ENCODE results near the gene DDAH2. TPM values are rescaled to one million over a fixed set of nuclear protein-coding genes. Genes with fewer than 3 reads are reported as not detected.

Gene DDAH2
- total RNA-seq, 1 experiment from 2014 or later, result 68.2 TPM

- intact Hi-C loops (cut with micrococcal nuclease; ENCODE audit: unreplicated experiment), result no loop called here
- TF ChIP-seq CTCF (conservative IDR thresholded peaks at IDR 0.05; ENCODE audit: low read depth, low read length), result no peak
- TF ChIP-seq EZH2 (IDR thresholded peaks at IDR 0.05; ENCODE audit: borderline replicate concordance, low read depth, low read length, poor library complexity, severe bottlenecking), result no peak
- Histone ChIP-seq H3K9me3 (ENCODE audit: low read depth, low read length, poor library complexity, severe bottlenecking) (no peaks in the 10 kb centered on the region), H3K27me3 (replicated peaks; ENCODE audit: insufficient read depth, low read depth, low read length, poor library complexity) (no peaks in the 10 kb centered on the region), H3K36me3 (ENCODE audit: insufficient read depth, low read length, poor library complexity, severe bottlenecking) (no peaks in the 10 kb centered on the region), H3K4me1 (ENCODE audit: insufficient read depth, low read length, poor library complexity, severe bottlenecking) (peaks cover 4% of the 10 kb centered on the region), H3K4me3 (ENCODE audit: low read depth, low read length, poor library complexity, severe bottlenecking) (no peak within 1 kb of the TSS), H3K27ac (ENCODE audit: low read depth, low read length, poor library complexity, severe bottlenecking) (no peak within 1 kb of the TSS)
- BruUV-seq (replicated peaks), result no TSS peak
- POLR2A ChIA-PET (ENCODE audit: low non-redundant PET), result no interaction called here
- CTCF ChIA-PET, result no interaction called here
- no peak for DNase-seq (ENCODE audit: low spot score)
These were observed 22.5 kb downstream of the DDAH2 start, which contains the start of gene LY6G6F for GRCh38 chr6:31706599-31706998. TSS of gene LY6G6F (plus strand) at chr6:31706866. CDS start at chr6:31706907, 41 bp downstream.

- no peak for DNase-seq (ENCODE audit: low spot score)
- intact Hi-C loops (cut with micrococcal nuclease; ENCODE audit: unreplicated experiment), result no loop called here
- POLR2A ChIA-PET (ENCODE audit: low non-redundant PET), result interaction anchor here (0.6 kb wide), 1 partner anchor 1059 kb away, joined by 8 read pairs; the partner anchor contains the start of gene C6orf136
- Histone ChIP-seq H3K27ac (ENCODE audit: low read depth, low read length, poor library complexity, severe bottlenecking) (no peak overlapping the region), H3K4me1 (ENCODE audit: insufficient read depth, low read length, poor library complexity, severe bottlenecking) (peaks cover 7% of the 10 kb centered on the region), H3K9me3 (ENCODE audit: low read depth, low read length, poor library complexity, severe bottlenecking) (no peaks in the 10 kb centered on the region), H3K36me3 (ENCODE audit: insufficient read depth, low read length, poor library complexity, severe bottlenecking) (no peaks in the 10 kb centered on the region), H3K4me3 (ENCODE audit: low read depth, low read length, poor library complexity, severe bottlenecking) (no peak overlapping the region), H3K27me3 (replicated peaks; ENCODE audit: insufficient read depth, low read depth, low read length, poor library complexity) (no peaks in the 10 kb centered on the region)
- TF ChIP-seq EZH2 (IDR thresholded peaks at IDR 0.05; ENCODE audit: borderline replicate concordance, low read depth, low read length, poor library complexity, severe bottlenecking) (no peak), CTCF (conservative IDR thresholded peaks at IDR 0.05; ENCODE audit: low read depth, low read length) (no peak)
- CTCF ChIA-PET, result interaction anchor here (0.6 kb wide), 1 partner anchor 25 kb away, joined by 6 read pairs; no protein-coding TSS in a partner anchor
- no TSS peak for BruUV-seq (replicated peaks)
These were observed 23.2 kb downstream of the DDAH2 start for GRCh38 chr6:31705931-31706330.

GRCh38 chr6:31702819-31703716 is 26.0 kb downstream of the DDAH2 start, which contains the start of gene ABHD16A:
TSS of gene ABHD16A (minus strand) at chr6:31703324. CDS start at chr6:31703281, 43 bp downstream.
- H3K4me1 ChIP-seq (ENCODE audit: insufficient read depth, low read length, poor library complexity, severe bottlenecking), result peaks cover 7% of the 10 kb centered on the region
- BruUV-seq (replicated peaks), result no TSS peak
- CTCF ChIA-PET, result no interaction called here

More at GRCh38 chr6:31702819-31703716, 26.0 kb downstream of the DDAH2 start, which contains the start of gene ABHD16A:
- POLR2A ChIA-PET (ENCODE audit: low non-redundant PET), result interaction anchor here (0.5 to 1.0 kb wide), 7 partner anchors 22 to 1092 kb away, joined by 3 to 6 read pairs (median 3); partner anchors contain the start of genes DXO, LSM2 and LY6G5C
- H3K4me3 ChIP-seq (ENCODE audit: low read depth, low read length, poor library complexity, severe bottlenecking), result peak within 1 kb of the TSS; percentile 71
- no peaks in the 10 kb centered on the region for H3K36me3 ChIP-seq (ENCODE audit: insufficient read depth, low read length, poor library complexity, severe bottlenecking)
- DNase-seq (ENCODE audit: low spot score), result peak; percentile 100
- TF ChIP-seq CTCF (conservative IDR thresholded peaks at IDR 0.05; ENCODE audit: low read depth, low read length), result no peak
- TF ChIP-seq EZH2 (IDR thresholded peaks at IDR 0.05; ENCODE audit: borderline replicate concordance, low read depth, low read length, poor library complexity, severe bottlenecking), result no peak
- intact Hi-C loops (cut with micrococcal nuclease; ENCODE audit: unreplicated experiment), result no loop called here
- H3K9me3 ChIP-seq (ENCODE audit: low read depth, low read length, poor library complexity, severe bottlenecking), result no peaks in the 10 kb centered on the region
- peak within 1 kb of the TSS; percentile 97 for H3K27ac ChIP-seq (ENCODE audit: low read depth, low read length, poor library complexity, severe bottlenecking)
- no peaks in the 10 kb centered on the region for H3K27me3 ChIP-seq (replicated peaks; ENCODE audit: insufficient read depth, low read depth, low read length, poor library complexity)

Measured in A673 (cell line).